ENCODE measurements around the gene ADAT3.

Gene ADAT3

GRCh38 chr19:1917146-1917545 lies 11.9 kb downstream of the ADAT3 start:
- no peak for DNase-seq

- no peak for DNase-seq
Observed at GRCh38 chr19:1917926-1918325, 12.7 kb downstream of the ADAT3 start.

DNA sequence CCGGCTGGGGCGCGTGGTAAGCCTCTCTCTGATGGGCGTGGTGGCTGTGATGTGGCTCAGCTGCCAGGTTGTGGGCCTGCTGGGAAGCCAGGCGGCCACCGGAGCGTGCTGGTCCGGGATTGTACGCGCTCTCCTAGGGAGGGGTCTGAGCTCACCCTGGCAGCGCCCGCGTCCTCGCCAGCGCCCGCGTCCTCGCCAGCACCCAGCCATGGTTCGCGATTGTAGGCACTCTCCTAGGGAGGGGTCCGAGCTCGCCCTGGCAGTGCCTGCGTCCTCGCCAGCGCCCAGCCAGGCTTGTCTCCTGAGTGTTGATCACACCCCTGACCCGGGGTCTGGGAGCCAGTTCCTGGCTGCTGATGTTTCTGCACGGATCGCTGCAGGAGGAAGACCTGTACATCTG lies 13.8 kb downstream of the ADAT3 start:
- no peak for DNase-seq

- no peak for DNase-seq
Observed at GRCh38 chr19:1920644-1921043, 15.4 kb downstream of the ADAT3 start.

- no peak for DNase-seq
Observed at GRCh38 chr19:1921326-1921725, 16.1 kb downstream of the ADAT3 start.

DNA sequence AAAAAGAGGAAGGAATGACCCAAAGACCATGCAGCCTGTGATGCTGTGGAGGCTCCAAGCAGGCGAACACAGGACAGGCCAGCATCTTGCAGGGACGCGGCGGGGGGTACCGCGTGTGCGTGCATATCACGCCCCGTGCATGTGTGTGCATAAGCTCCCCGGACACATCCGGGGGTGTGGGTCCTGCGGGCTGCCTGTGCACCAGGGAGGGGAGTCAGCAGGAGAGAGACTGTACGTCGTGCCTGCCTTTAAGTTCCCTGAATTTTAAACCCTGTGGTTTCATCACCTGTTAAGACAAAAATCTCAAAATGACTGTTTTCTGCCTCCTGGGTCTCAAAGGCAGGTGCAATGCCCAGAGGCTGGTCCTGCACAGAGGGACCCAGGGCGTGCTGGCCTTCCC lies 16.6 kb downstream of the ADAT3 start:
- no peak for DNase-seq

DNA sequence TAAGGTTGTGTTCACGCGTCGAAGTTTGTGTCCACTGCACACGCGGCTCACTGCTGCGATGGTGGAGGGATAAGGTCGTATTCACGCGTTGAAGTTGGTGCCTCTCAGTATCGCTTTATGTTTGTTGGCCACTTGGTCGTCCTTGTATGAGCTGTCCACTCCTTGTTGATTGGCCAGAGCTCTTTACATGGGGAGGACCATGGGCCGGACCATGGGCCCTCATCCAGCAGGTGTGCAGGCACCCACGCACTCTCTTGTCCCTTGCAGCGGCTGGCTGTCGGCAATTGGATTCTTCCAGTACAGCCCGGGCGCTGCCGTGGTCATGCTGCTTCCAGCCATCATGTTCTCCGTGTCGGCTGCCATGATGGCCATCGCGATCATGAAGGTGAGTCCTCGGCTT lies 17.6 kb downstream of the ADAT3 start:
- DNase-seq: no peak

DNA sequence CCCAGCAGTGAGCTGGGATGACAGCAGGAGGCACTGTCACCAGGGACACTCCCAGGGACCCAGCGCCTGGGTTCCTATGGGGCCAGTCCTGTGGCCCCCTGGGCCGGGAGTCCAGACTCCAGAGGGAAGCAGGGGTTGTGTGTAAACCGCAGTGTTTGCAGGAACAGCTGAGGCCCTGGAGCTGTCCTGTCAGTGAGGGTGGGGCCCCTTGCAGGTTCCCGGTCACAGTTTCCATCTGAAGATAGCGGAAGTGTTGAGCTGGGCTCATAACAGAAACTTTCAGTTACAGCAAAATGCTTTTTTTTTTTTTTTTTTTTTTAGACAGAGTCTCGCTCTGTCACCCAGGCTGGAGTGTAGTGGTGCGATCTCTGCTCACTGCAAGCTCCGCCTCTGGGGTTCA lies 18.1 kb downstream of the ADAT3 start:
- no peak for DNase-seq

DNA sequence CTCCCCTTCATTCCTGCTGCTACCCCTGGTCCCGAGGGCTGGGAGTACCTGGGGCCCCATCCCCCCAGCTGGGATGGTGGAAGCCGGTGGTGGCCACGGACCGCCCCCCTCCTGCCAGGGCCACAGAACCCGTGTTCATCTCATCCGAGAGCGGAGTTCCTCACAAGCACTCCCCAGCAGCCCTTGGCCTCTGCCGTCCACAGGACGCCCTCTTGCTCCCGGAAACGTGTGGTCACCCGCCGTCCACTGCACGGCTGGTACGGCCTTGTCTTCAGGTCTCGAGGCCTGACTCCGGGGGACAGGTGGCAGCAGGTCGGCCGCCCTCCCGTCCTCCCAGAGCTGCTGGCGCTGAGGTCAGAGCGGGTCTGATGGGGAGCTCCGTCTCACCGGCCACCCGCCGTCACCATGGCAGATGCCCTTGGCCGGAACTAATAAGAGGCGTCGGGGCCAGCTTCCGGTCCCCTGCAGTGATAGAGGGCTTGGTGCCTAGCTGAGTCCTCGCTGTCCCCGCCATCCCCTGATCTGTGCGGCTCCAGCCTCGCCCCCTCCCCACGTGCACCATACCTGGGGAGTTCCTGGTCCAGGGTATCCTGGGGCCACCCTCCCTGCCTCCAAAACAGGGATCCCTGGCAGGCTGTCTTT lies 19.2 kb downstream of the ADAT3 start:
- no peak for DNase-seq

GRCh38 chr19:1925544-1925943 lies 20.3 kb downstream of the ADAT3 start:
- DNase-seq: no peak

DNA sequence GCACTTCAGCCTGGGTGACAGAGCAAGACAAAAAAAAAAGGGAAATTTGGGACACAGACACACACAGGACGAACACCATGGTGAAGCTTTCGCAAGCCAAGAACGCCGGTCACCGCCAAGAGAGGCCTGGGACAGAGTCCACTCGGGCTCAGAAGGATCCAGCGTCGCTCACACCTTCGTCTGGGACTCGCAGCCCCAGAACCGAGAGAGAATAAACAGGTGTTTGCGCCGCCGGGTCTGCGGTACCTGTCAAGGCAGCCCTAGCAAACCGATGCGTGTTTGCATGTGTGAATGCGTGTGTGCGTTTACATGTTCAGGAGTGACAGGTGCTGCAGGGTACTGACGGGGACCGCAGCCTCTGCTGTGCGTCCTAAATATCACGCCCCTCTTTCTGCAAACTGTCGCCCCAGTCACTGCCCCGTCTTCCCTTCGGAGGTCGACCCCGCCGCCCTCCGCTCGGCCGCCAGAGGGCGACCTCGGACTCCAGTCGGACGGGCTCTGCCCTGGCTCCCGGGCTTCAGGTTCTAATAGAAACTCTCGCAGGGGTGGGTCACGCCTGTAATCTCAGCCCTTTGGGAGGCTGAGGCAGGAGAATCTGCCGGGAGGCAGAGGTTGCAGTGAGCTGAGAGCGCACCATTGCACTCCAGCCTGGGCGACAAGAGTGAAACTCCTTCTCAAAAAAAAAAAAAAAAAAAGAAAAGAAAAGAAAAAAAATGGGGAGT lies 24.0 kb downstream of the ADAT3 start:
- peak; percentile 73 for DNase-seq

GRCh38 chr19:1931445-1931844 lies 26.2 kb downstream of the ADAT3 start:
- DNase-seq: no peak

GRCh38 chr19:1932395-1932794 lies 27.2 kb downstream of the ADAT3 start:
- DNase-seq: peak; percentile 84

DNA sequence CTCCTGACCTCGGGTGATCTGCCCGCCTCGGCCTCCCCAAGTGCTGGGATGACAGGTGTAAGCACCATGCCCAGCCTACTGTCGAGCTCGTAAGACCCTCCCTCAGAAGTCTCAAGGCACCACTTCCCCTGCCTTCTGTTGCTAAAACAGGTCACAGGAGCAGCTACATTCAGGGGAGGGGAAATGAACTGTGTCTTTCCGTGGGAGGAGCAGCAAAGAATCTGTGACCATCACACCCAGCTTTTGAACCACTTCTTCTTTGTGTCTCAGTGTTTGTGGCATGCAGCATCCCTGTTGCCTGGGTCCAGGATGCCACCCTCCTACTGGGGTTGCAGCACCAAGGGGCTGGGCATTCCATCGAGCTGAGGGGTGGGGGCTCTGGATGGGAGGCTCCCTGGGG lies 28.0 kb downstream of the ADAT3 start:
- DNase-seq: no peak

GRCh38 chr19:1933942-1934341 lies 28.7 kb downstream of the ADAT3 start:
- DNase-seq: no peak

- DNase-seq: no peak
Observed at GRCh38 chr19:1935484-1936208, 30.4 kb downstream of the ADAT3 start.

DNA sequence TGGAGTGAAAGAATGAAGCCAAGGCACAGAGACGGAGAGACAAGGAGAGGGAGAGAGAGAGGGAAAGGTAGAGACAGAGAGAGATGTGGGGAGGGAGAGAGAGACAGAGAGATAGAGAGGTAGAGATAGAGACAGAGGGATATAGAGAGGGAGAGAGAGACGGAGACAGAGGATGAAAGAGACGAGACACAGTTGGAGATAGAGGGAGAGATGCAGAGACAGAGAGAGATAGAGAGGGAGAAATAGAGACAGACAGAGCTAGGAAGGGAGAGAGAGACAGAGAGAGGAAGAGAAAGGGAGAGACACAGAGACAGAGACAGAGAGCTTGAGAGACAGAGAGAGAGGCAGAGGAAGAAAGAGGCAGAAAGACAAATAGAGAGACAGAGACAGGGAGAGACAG lies 31.2 kb downstream of the ADAT3 start:
- no peak for DNase-seq

DNA sequence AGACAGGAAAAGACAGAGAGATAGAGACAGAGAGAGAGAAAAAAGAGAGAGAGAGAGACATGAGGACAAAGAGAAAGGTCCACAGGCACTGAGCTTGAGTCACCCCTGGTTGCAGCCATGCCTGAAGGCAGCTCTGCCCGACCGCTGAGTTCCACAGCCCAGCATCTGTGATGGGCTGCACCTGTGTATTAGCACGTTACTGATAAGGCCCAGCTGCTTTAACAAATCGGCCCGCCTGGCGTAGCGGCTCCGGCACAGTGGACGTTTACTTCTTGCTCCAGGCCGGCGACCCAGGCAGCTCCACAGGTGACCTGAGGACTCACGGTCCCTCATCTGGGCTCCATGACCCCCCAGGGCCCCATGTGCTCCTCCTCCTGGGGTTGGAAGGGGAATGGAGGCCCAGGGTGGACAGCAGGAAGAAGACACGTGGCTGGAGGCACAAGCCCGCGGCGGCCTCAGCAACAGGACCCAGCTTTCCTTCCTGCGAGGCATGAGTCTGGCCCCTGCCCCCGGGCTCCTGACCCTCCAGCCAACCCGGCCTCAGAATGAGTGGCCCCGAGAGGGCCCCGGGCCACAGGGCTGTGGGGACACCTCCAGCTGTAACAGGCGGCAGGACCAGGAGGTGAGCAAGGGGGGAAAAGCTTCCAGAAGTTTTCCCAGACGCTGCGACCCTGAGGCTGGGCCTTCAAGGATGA lies 31.9 kb downstream of the ADAT3 start:
- DNase-seq: no peak

DNA sequence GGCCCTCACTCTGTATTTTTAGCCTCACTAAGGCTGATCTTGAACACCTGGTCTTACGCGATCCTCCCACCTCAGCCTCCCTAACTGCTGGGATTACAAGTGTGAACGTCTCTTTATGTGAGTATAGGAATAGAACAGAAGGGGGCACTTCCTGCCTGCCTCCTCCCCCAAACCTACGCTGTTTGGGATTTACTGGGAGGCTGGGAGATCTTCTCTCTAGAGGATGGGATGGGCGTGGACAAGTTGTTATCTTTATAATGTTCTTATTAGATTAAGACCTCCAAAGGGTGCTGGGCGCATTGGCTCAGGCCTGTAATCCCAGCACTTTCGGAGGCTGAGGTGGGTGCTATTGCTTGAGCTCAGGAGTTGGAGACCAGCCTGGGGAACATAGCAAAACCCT lies 32.9 kb downstream of the ADAT3 start:
- no peak for DNase-seq

- no peak for DNase-seq
Observed at GRCh38 chr19:1941146-1942077, 36.2 kb downstream of the ADAT3 start, which contains the start of gene CSNK1G2. Gene CSNK1G2, plus strand, starts transcription at chr19:1941172. Its CDS starts 28,601 bp downstream, at chr19:1969773.

- peak; percentile 32 for DNase-seq
Observed at GRCh38 chr19:1942078-1942933, 37.1 kb downstream of the ADAT3 start.
